ENCODE results near the gene ITGA11.

ITGA11 gene

GRCh38 chr15:68352401-68353062 is 79.4 kb downstream of the ITGA11 start:
- Histone ChIP-seq H3K9me3 (ENCODE audit: control insufficient read depth, low read depth, low read length) (peaks cover 5% of the 10 kb centered on the region), H3K36me3 (ENCODE audit: control insufficient read depth, low read depth, low read length) (no peaks in the 10 kb centered on the region), H3K9ac (ENCODE audit: low read length) (no peak overlapping the region), H3K27me3 (ENCODE audit: control insufficient read depth, insufficient read depth, low read length) (no peaks in the 10 kb centered on the region), H3K4me1 (ENCODE audit: control insufficient read depth, low read depth, low read length) (no peaks in the 10 kb centered on the region), H3K27ac (ENCODE audit: low read length) (no peak overlapping the region), H3K4me3 (ENCODE audit: low read length) (no peak overlapping the region)

- H3K9ac ChIP-seq (ENCODE audit: low read length) = no peak overlapping the region
- no peaks in the 10 kb centered on the region for H3K36me3 ChIP-seq (ENCODE audit: control insufficient read depth, low read depth, low read length)
- no peaks in the 10 kb centered on the region for H3K27me3 ChIP-seq (ENCODE audit: control insufficient read depth, insufficient read depth, low read length)
- H3K4me3 ChIP-seq (ENCODE audit: low read length) = no peak overlapping the region
- H3K4me1 ChIP-seq (ENCODE audit: control insufficient read depth, low read depth, low read length) = no peaks in the 10 kb centered on the region
- no peak overlapping the region for H3K27ac ChIP-seq (ENCODE audit: low read length)
- no peaks in the 10 kb centered on the region for H3K9me3 ChIP-seq (ENCODE audit: control insufficient read depth, low read depth, low read length)
Measured at GRCh38 chr15:68349151-68349550, 82.8 kb downstream of the ITGA11 start.

- H3K27me3 ChIP-seq (ENCODE audit: control insufficient read depth, insufficient read depth, low read length) = no peaks in the 10 kb centered on the region
- H3K4me1 ChIP-seq (ENCODE audit: control insufficient read depth, low read depth, low read length) = no peaks in the 10 kb centered on the region
- no peak overlapping the region for H3K27ac ChIP-seq (ENCODE audit: low read length)
- no peaks in the 10 kb centered on the region for H3K9me3 ChIP-seq (ENCODE audit: control insufficient read depth, low read depth, low read length)
- no peak overlapping the region for H3K9ac ChIP-seq (ENCODE audit: low read length)
- H3K4me3 ChIP-seq (ENCODE audit: low read length) = no peak overlapping the region
- H3K36me3 ChIP-seq (ENCODE audit: control insufficient read depth, low read depth, low read length) = no peaks in the 10 kb centered on the region
Measured at GRCh38 chr15:68348606-68349005, 83.4 kb downstream of the ITGA11 start.

GRCh38 chr15:68348081-68348480 is 83.9 kb downstream of the ITGA11 start:
- Histone ChIP-seq H3K27me3 (ENCODE audit: control insufficient read depth, insufficient read depth, low read length) (no peaks in the 10 kb centered on the region), H3K9ac (ENCODE audit: low read length) (no peak overlapping the region), H3K9me3 (ENCODE audit: control insufficient read depth, low read depth, low read length) (no peaks in the 10 kb centered on the region), H3K27ac (ENCODE audit: low read length) (no peak overlapping the region), H3K4me3 (ENCODE audit: low read length) (no peak overlapping the region), H3K36me3 (ENCODE audit: control insufficient read depth, low read depth, low read length) (no peaks in the 10 kb centered on the region), H3K4me1 (ENCODE audit: control insufficient read depth, low read depth, low read length) (no peaks in the 10 kb centered on the region)

GRCh38 chr15:68347392-68347791 is 84.6 kb downstream of the ITGA11 start:
- no peak overlapping the region for H3K27ac ChIP-seq (ENCODE audit: low read length)
- H3K4me3 ChIP-seq (ENCODE audit: low read length) = no peak overlapping the region

GRCh38 chr15:68346979-68347378 is 85.0 kb downstream of the ITGA11 start:
- Histone ChIP-seq H3K9ac (ENCODE audit: low read length) (no peak overlapping the region), H3K36me3 (ENCODE audit: control insufficient read depth, low read depth, low read length) (no peaks in the 10 kb centered on the region), H3K27ac (ENCODE audit: low read length) (no peak overlapping the region), H3K4me1 (ENCODE audit: control insufficient read depth, low read depth, low read length) (no peaks in the 10 kb centered on the region), H3K27me3 (ENCODE audit: control insufficient read depth, insufficient read depth, low read length) (no peaks in the 10 kb centered on the region), H3K4me3 (ENCODE audit: low read length) (no peak overlapping the region), H3K9me3 (ENCODE audit: control insufficient read depth, low read depth, low read length) (no peaks in the 10 kb centered on the region)

More at GRCh38 chr15:68347392-68347791, 84.6 kb downstream of the ITGA11 start:
- H3K27me3 ChIP-seq (ENCODE audit: control insufficient read depth, insufficient read depth, low read length) = no peaks in the 10 kb centered on the region
- no peaks in the 10 kb centered on the region for H3K4me1 ChIP-seq (ENCODE audit: control insufficient read depth, low read depth, low read length)
- H3K9me3 ChIP-seq (ENCODE audit: control insufficient read depth, low read depth, low read length) = no peaks in the 10 kb centered on the region
- no peaks in the 10 kb centered on the region for H3K36me3 ChIP-seq (ENCODE audit: control insufficient read depth, low read depth, low read length)
- no peak overlapping the region for H3K9ac ChIP-seq (ENCODE audit: low read length)

GRCh38 chr15:68345481-68345880 is 86.5 kb downstream of the ITGA11 start:
- H3K4me3 ChIP-seq (ENCODE audit: low read length) = no peak overlapping the region
- no peaks in the 10 kb centered on the region for H3K9me3 ChIP-seq (ENCODE audit: control insufficient read depth, low read depth, low read length)
- H3K9ac ChIP-seq (ENCODE audit: low read length) = no peak overlapping the region
- no peaks in the 10 kb centered on the region for H3K36me3 ChIP-seq (ENCODE audit: control insufficient read depth, low read depth, low read length)
- no peaks in the 10 kb centered on the region for H3K27me3 ChIP-seq (ENCODE audit: control insufficient read depth, insufficient read depth, low read length)
- H3K4me1 ChIP-seq (ENCODE audit: control insufficient read depth, low read depth, low read length) = no peaks in the 10 kb centered on the region
- H3K27ac ChIP-seq (ENCODE audit: low read length) = no peak overlapping the region

- Histone ChIP-seq H3K36me3 (ENCODE audit: control insufficient read depth, low read depth, low read length) (no peaks in the 10 kb centered on the region), H3K27me3 (ENCODE audit: control insufficient read depth, insufficient read depth, low read length) (no peaks in the 10 kb centered on the region)
Measured at GRCh38 chr15:68344600-68344999, 87.4 kb downstream of the ITGA11 start.

GRCh38 chr15:68343579-68344225 is 88.3 kb downstream of the ITGA11 start:
- H3K4me3 ChIP-seq (ENCODE audit: low read length) = no peak overlapping the region
- no peaks in the 10 kb centered on the region for H3K9me3 ChIP-seq (ENCODE audit: control insufficient read depth, low read depth, low read length)
- H3K9ac ChIP-seq (ENCODE audit: low read length) = no peak overlapping the region
- no peaks in the 10 kb centered on the region for H3K4me1 ChIP-seq (ENCODE audit: control insufficient read depth, low read depth, low read length)
- no peaks in the 10 kb centered on the region for H3K27me3 ChIP-seq (ENCODE audit: control insufficient read depth, insufficient read depth, low read length)
- no peaks in the 10 kb centered on the region for H3K36me3 ChIP-seq (ENCODE audit: control insufficient read depth, low read depth, low read length)
- no peak overlapping the region for H3K27ac ChIP-seq (ENCODE audit: low read length)

More at GRCh38 chr15:68344600-68344999, 87.4 kb downstream of the ITGA11 start:
- H3K27ac ChIP-seq (ENCODE audit: low read length) = no peak overlapping the region
- no peak overlapping the region for H3K9ac ChIP-seq (ENCODE audit: low read length)
- H3K4me1 ChIP-seq (ENCODE audit: control insufficient read depth, low read depth, low read length) = no peaks in the 10 kb centered on the region
- H3K9me3 ChIP-seq (ENCODE audit: control insufficient read depth, low read depth, low read length) = no peaks in the 10 kb centered on the region
- H3K4me3 ChIP-seq (ENCODE audit: low read length) = no peak overlapping the region

- Histone ChIP-seq H3K27ac (ENCODE audit: low read length) (no peak overlapping the region), H3K9ac (ENCODE audit: low read length) (no peak overlapping the region)
Measured at GRCh38 chr15:68341760-68342725, 89.9 kb downstream of the ITGA11 start.

More at GRCh38 chr15:68341760-68342725, 89.9 kb downstream of the ITGA11 start:
- H3K4me3 ChIP-seq (ENCODE audit: low read length) = no peak overlapping the region
- H3K36me3 ChIP-seq (ENCODE audit: control insufficient read depth, low read depth, low read length) = no peaks in the 10 kb centered on the region
- H3K9me3 ChIP-seq (ENCODE audit: control insufficient read depth, low read depth, low read length) = no peaks in the 10 kb centered on the region
- no peaks in the 10 kb centered on the region for H3K4me1 ChIP-seq (ENCODE audit: control insufficient read depth, low read depth, low read length)
- H3K27me3 ChIP-seq (ENCODE audit: control insufficient read depth, insufficient read depth, low read length) = no peaks in the 10 kb centered on the region

Data from iPS-18a (cell line).